Liver (tissue), 9 donors: ENCODE data around the gene DCC. TPM values are rescaled to one million over a fixed set of nuclear protein-coding genes. Genes with fewer than 3 reads are reported as not detected.

Source experiments
- DNase-seq: peaks from one replicate; pipeline ENCODE4 v3.0.0-alpha.2; 2017; ENCODE audit warnings: low spot score
- H3K27ac ChIP-seq, 2 donors: one replicate each; pipeline ENCODE4 v1.7.0; 2013; ENCODE audit warnings: inconsistent platforms in 2 of 2, low read length in 2 of 2, control low read depth in 1 of 2, low read depth in 1 of 2, mild to moderate bottlenecking in 1 of 2
- H3K27me3 ChIP-seq, 4 donors: one replicate each; pipeline versions ENCODE4 v1.6.1 to v1.7.0; 2013; ENCODE audit warnings: low read length in 3 of 4, inconsistent platforms in 1 of 4, mild to moderate bottlenecking in 1 of 4, moderate library complexity in 1 of 4; ENCODE audit not compliant: control insufficient read depth in 4 of 4, insufficient read depth in 4 of 4
- H3K36me3 ChIP-seq, 4 donors: one replicate each; pipeline versions ENCODE4 v1.6.1 to v1.7.0; 2013; ENCODE audit warnings: low read length in 3 of 4, mild to moderate bottlenecking in 3 of 4, low read depth in 1 of 4, moderate library complexity in 1 of 4; ENCODE audit not compliant: control insufficient read depth in 4 of 4, insufficient read depth in 3 of 4
- H3K4me1 ChIP-seq, 4 donors: one replicate each; pipeline versions ENCODE4 v1.6.1 to v1.7.0; 2013; ENCODE audit warnings: low read length in 3 of 4, mild to moderate bottlenecking in 3 of 4, moderate library complexity in 1 of 4; ENCODE audit not compliant: control insufficient read depth in 4 of 4, insufficient read depth in 4 of 4
- H3K4me3 ChIP-seq, 3 donors: one replicate each; pipeline versions ENCODE4 v1.6.1 to v1.7.0; 2013; ENCODE audit warnings: low read length in 3 of 3, control low read depth in 1 of 3, low read depth in 1 of 3, mild to moderate bottlenecking in 1 of 3
- H3K9ac ChIP-seq, 2 donors: one replicate each; pipeline ENCODE4 v1.7.0; 2013; ENCODE audit warnings: low read length in 2 of 2, mild to moderate bottlenecking in 2 of 2, moderate library complexity in 2 of 2, control low read depth in 1 of 2, low read depth in 1 of 2
- H3K9me3 ChIP-seq, 4 donors: one replicate each; pipeline versions ENCODE4 v1.6.1 to v1.7.0; 2013; ENCODE audit warnings: low read length in 3 of 4; ENCODE audit not compliant: control insufficient read depth in 4 of 4
- ATF3 ChIP-seq: IDR thresholded peaks from 2 replicates; pipeline ENCODE4 v1.6.1; 2016; ENCODE audit warnings: antibody characterized with exemption
- CTCF ChIP-seq: fragments of 150-350 bp; IDR thresholded peaks from 2 replicates; pipeline ENCODE4 v1.5.1; 2017; ENCODE audit warnings: improper control_type of control experiment, low read depth, low read length; ENCODE audit not compliant: missing input control
- EGR1 ChIP-seq, 2 donors: IDR thresholded peaks; 2 replicates each; pipeline ENCODE4 v1.6.1; 2016 to 2018; ENCODE audit warnings: antibody characterized with exemption in 2 of 2, low read depth in 2 of 2
- FOXA1 ChIP-seq: IDR thresholded peaks from 2 replicates; pipeline ENCODE4 v1.6.1; 2016; ENCODE audit warnings: antibody characterized with exemption
- FOXA2 ChIP-seq: IDR thresholded peaks from 2 replicates; pipeline ENCODE4 v1.6.1; 2016; ENCODE audit warnings: antibody characterized with exemption
- GABPA ChIP-seq, 2 donors: IDR thresholded peaks in 1 of 2; conservative IDR thresholded peaks in 1 of 2; 2 replicates each; pipeline ENCODE4 v1.6.1; 2016; ENCODE audit warnings: antibody characterized with exemption in 2 of 2, mild to moderate bottlenecking in 1 of 2, moderate library complexity in 1 of 2
- HNF4A ChIP-seq, 2 donors: conservative IDR thresholded peaks; 2 replicates each; pipeline ENCODE4 v1.6.1; 2016; ENCODE audit warnings: antibody characterized with exemption in 2 of 2, mild to moderate bottlenecking in 2 of 2
- HNF4G ChIP-seq: IDR thresholded peaks from 2 replicates; pipeline ENCODE4 v1.6.1; 2016; ENCODE audit warnings: antibody characterized with exemption
- JUND ChIP-seq, 2 donors: IDR thresholded peaks; 2 replicates each; pipeline ENCODE4 v1.6.1; 2016; ENCODE audit warnings: antibody characterized with exemption in 2 of 2
- MAX ChIP-seq: IDR thresholded peaks from 2 replicates; pipeline ENCODE4 v1.6.1; 2016; ENCODE audit warnings: antibody characterized with exemption
- NR2F2 ChIP-seq: IDR thresholded peaks from 2 replicates; pipeline ENCODE4 v1.6.1; 2016; ENCODE audit warnings: antibody characterized with exemption
- RAD21 ChIP-seq, 2 donors: IDR thresholded peaks; 2 replicates each; pipeline ENCODE4 v1.6.1; 2016; ENCODE audit warnings: antibody characterized with exemption in 2 of 2, mild to moderate bottlenecking in 2 of 2
- REST ChIP-seq: IDR thresholded peaks from 2 replicates; pipeline ENCODE4 v1.6.1; 2016; ENCODE audit warnings: antibody characterized with exemption, mild to moderate bottlenecking
- RXRA ChIP-seq, 2 donors: IDR thresholded peaks; 2 replicates each; pipeline ENCODE4 v1.6.1; 2017 to 2018; ENCODE audit warnings: antibody characterized with exemption in 2 of 2, mild to moderate bottlenecking in 1 of 2
- SP1 ChIP-seq: IDR thresholded peaks from 2 replicates; pipeline ENCODE4 v1.6.1; 2018; ENCODE audit warnings: antibody characterized with exemption, mild to moderate bottlenecking
- TAF1 ChIP-seq: conservative IDR thresholded peaks from 2 replicates; pipeline ENCODE4 v1.6.1; 2016; ENCODE audit warnings: antibody characterized with exemption, mild to moderate bottlenecking
- YY1 ChIP-seq: IDR thresholded peaks from 2 replicates; pipeline ENCODE4 v1.6.1; 2016; ENCODE audit warnings: antibody characterized with exemption, mild to moderate bottlenecking
- ZBTB33 ChIP-seq: IDR thresholded peaks from 2 replicates; pipeline ENCODE4 v1.6.1; 2016; ENCODE audit warnings: antibody characterized with exemption
- WGBS: extraction: QIAGEN DNeasy Blood & Tissue Kit; methylation state at CpG from one replicate; pipeline ENCODE4 v1.1.7; 2013; 5-methylcytosine and 5-hydroxymethylcytosine counted together
- polyA plus RNA-seq, 2 donors: library from polyadenylated mRNA; stranded (reverse) in 1 of 2; unstranded in 1 of 2; fragments of 200-250 nt in 1 of 2; fragments of >200 nt in 1 of 2; fragmentation: Nextera tagmentation in 1 of 2; extraction: Ambion mirVana in 1 of 2; gene quantifications; one replicate each; pipeline versions ENCODE4 v1.2.1 to v1.2.3, GENCODE V29; 2013 to 2015
- total RNA-seq, 2 donors: library from RNA; depleted of rRNA; stranded (reverse); fragments of >200 nt; gene quantifications; one replicate each; pipeline ENCODE4 v1.2.3, GENCODE V29; 2014
- donor health status: healthy.
- donor health status: healthy.
- donor health status: healthy.
- donor health status: healthy.
- donor health status: healthy.

The DCC gene
- total and polyA plus RNA-seq, 4 donors: under 0.01 to 0.03 TPM; not detected in 2

GRCh38 chr18:52519021-52519420 lies 179.0 kb downstream of the DCC start:
- no peaks in the 10 kb centered on the region for H3K9me3 ChIP-seq
- no peak for DNase-seq
- no peak for TF ChIP-seq JUND (IDR thresholded peaks at IDR 0.05)
- TF ChIP-seq YY1: no peak
- TF ChIP-seq CTCF: no peak
- no peak for TF ChIP-seq HNF4G
- no peak for TF ChIP-seq RAD21 (IDR thresholded peaks at IDR 0.05)
- TF ChIP-seq ZBTB33: no peak
- TF ChIP-seq HNF4A (conservative IDR thresholded peaks at IDR 0.05): no peak
- no peak for TF ChIP-seq RXRA (IDR thresholded peaks at IDR 0.05)
- TF ChIP-seq TAF1: no peak
- TF ChIP-seq FOXA2: no peak
- TF ChIP-seq MAX: no peak
- TF ChIP-seq ATF3: no peak
- no peak for TF ChIP-seq SP1
- no peak for TF ChIP-seq GABPA (IDR thresholded peaks at IDR 0.05 in 1 of 2, conservative IDR thresholded peaks at IDR 0.05 in 1 of 2)
- no peak for TF ChIP-seq NR2F2
- TF ChIP-seq EGR1 (IDR thresholded peaks at IDR 0.05; ENCODE audit: low read depth in 2 of 2): no peak
- no peak for TF ChIP-seq REST
- no peak for TF ChIP-seq FOXA1
- WGBS: 29% methylated on average over 1 of the region's 1 CpG
- H3K9ac ChIP-seq: no peak overlapping the region
- no peak overlapping the region for H3K4me3 ChIP-seq
- H3K27ac ChIP-seq: no peak overlapping the region
- H3K36me3 ChIP-seq: no peaks in the 10 kb centered on the region
- no peaks in the 10 kb centered on the region for H3K27me3 ChIP-seq
- H3K4me1 ChIP-seq: no peaks in the 10 kb centered on the region

GRCh38 chr18:52523566-52523965 lies 183.6 kb downstream of the DCC start:
- H3K9ac ChIP-seq: no peak overlapping the region
- H3K27ac ChIP-seq: no peak overlapping the region
- 44% methylated on average over 1 of the region's 1 CpG for WGBS
- no peaks in the 10 kb centered on the region for H3K4me1 ChIP-seq
- TF ChIP-seq NR2F2 (no peak), REST (no peak), HNF4A (conservative IDR thresholded peaks at IDR 0.05) (no peak), JUND (IDR thresholded peaks at IDR 0.05) (no peak), SP1 (no peak), HNF4G (no peak), RXRA (IDR thresholded peaks at IDR 0.05) (no peak), FOXA2 (no peak)
- no peak overlapping the region for H3K4me3 ChIP-seq
- no peak for DNase-seq
- H3K36me3 ChIP-seq: no peaks in the 10 kb centered on the region
- no peaks in the 10 kb centered on the region for H3K27me3 ChIP-seq
- no peaks in the 10 kb centered on the region for H3K9me3 ChIP-seq
